Natural killer cell treated with Interleukin-12 subunit alpha and Interleukin-12 subunit beta and Interleukin-15 and Interleukin-18, amount 100 ng/mL, for 72 hours (primary cell): ENCODE measurements around the gene CCDC34. TPM values are rescaled to one million over a fixed set of nuclear protein-coding genes. Genes with fewer than 3 reads are reported as not detected.
A peak's percentile ranks its signal among the peaks of the same experiment; 100 is the strongest.

Experiments
- ATAC-seq, 2 donors: fragments of 150-1000 bp; cut with Tn5 transposase in 1 of 2; sonication (Bioruptor Pico), chemical (Tn5 transposase) in 1 of 2; 2 replicates each; pipeline ENCODE4 v1.10.0; 2021
- DNase-seq: peaks from one replicate; pipeline ENCODE4 v3.0.0; 2022; ENCODE audit warnings: low spot score
- H3K27ac Mint-ChIP-seq, 2 donors: 1 replicate in 1 of 2; 2 replicates in 1 of 2; pipeline ENCODE4 v1.8.0; 2022; ENCODE audit warnings: mixed read lengths in 2 of 2, mild to moderate bottlenecking in 1 of 2, moderate library complexity in 1 of 2
- H3K27me3 Mint-ChIP-seq, 2 donors: 1 replicate in 1 of 2; 2 replicates in 1 of 2; pipeline ENCODE4 v1.8.0; 2022; ENCODE audit warnings: mixed read lengths in 2 of 2
- H3K36me3 Mint-ChIP-seq: one replicate; pipeline ENCODE4 v1.8.0; 2022; ENCODE audit warnings: mixed read lengths
- H3K4me1 Mint-ChIP-seq, 2 donors: 1 replicate in 1 of 2; 2 replicates in 1 of 2; pipeline ENCODE4 v1.8.0; 2022; ENCODE audit warnings: low read depth in 2 of 2, mixed read lengths in 2 of 2, mild to moderate bottlenecking in 1 of 2
- H3K4me3 Mint-ChIP-seq: one replicate; pipeline ENCODE4 v1.8.0; 2022; ENCODE audit warnings: mixed read lengths
- H3K9me3 Mint-ChIP-seq: 2 replicates; pipeline ENCODE4 v1.8.0; 2022; ENCODE audit warnings: mixed read lengths
- total RNA-seq, 2 donors: library from RNA; stranded (reverse); gene quantifications; one replicate each; pipeline ENCODE4 v1.2.3, GENCODE V29; 2022

Gene CCDC34
- total RNA-seq, 2 donors from 2014 or later: 8.0 to 9.9 TPM

DNA sequence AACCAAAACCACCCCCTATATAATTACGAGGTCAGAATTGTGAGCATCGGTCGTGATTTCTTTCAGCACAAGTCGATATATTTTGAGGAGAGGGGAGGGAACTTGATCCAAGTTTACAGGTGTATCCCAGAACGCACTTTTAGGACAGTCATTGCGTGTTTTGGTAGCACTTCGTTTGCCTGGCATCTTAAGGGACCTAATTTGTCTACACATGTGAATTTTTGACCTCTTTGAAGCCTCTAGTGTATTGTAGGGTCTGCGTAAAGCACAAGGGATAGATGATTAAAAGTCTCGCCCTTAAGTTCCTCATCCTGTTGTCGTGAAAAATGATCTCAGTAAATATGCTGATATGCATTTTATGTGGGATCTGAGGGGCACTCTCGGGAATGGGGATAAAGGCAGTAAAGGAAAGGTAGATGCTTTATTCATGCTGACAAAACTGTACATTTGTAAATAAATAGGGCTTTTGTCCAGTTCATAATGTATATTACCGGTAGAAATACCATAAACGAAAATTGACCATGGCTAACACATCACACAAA, 632 bp upstream of the CCDC34 start:
- DNase-seq: no peak
- no peaks in the 10 kb centered on the region for H3K36me3 Mint-ChIP-seq
- H3K4me3 Mint-ChIP-seq: peak overlapping the region; percentile 94
- ATAC-seq: no peak
- H3K27me3 Mint-ChIP-seq: no peaks in the 10 kb centered on the region
- peak overlapping the region; percentile 62 to 92 for H3K27ac Mint-ChIP-seq
- H3K4me1 Mint-ChIP-seq: peaks cover 13 to 25% of the 10 kb centered on the region in 2 donors
- H3K9me3 Mint-ChIP-seq: no peaks in the 10 kb centered on the region

GRCh38 chr11:27361649-27362431, 1.2 kb downstream of the CCDC34 start:
- DNase-seq (no peak), ATAC-seq (no peak)
- peak overlapping the region in 1 of 2 donors; percentile 62 for H3K27ac Mint-ChIP-seq
- H3K4me1 Mint-ChIP-seq: peaks cover 13 to 25% of the 10 kb centered on the region in 2 donors
- H3K9me3 Mint-ChIP-seq: no peaks in the 10 kb centered on the region
- H3K4me3 Mint-ChIP-seq: peak overlapping the region; percentile 94
- H3K36me3 Mint-ChIP-seq: no peaks in the 10 kb centered on the region
- no peaks in the 10 kb centered on the region for H3K27me3 Mint-ChIP-seq

GRCh38 chr11:27358296-27358695, 4.7 kb downstream of the CCDC34 start:
- Mint-ChIP-seq H3K4me3 (no peak overlapping the region), H3K27ac (no peak overlapping the region), H3K27me3 (no peaks in the 10 kb centered on the region)

DNA sequence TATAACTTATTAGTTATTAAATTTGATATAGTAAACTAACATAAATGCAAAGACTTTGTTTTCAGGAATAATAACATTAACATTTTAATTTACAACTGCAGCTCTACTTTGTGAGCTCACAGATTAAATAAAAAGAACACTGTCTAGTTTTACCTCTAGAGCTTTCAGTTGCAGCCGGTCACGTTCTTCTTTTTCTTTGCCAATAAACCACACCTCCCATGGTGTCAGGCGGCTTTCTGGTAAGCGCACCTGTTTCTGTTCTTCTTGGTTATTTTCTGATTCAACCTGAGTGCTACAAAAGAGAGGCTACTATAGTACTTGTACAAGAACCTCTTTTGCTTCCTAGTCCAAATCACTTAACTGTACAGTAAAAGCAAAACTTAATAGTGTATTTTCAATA, 5.8 kb downstream of the CCDC34 start:
- Mint-ChIP-seq H3K9me3 (no peaks in the 10 kb centered on the region), H3K36me3 (no peaks in the 10 kb centered on the region), H3K27me3 (no peaks in the 10 kb centered on the region), H3K4me1 (peaks cover 5 to 11% of the 10 kb centered on the region in 2 donors), H3K4me3 (no peak overlapping the region), H3K27ac (no peak overlapping the region)
- no peak for ATAC-seq
- no peak for DNase-seq

More at GRCh38 chr11:27358296-27358695, 4.7 kb downstream of the CCDC34 start:
- H3K4me1 Mint-ChIP-seq: peaks cover 7 to 19% of the 10 kb centered on the region in 2 donors
- H3K9me3 Mint-ChIP-seq: no peaks in the 10 kb centered on the region
- ATAC-seq (no peak), DNase-seq (no peak)
- H3K36me3 Mint-ChIP-seq: no peaks in the 10 kb centered on the region

DNA sequence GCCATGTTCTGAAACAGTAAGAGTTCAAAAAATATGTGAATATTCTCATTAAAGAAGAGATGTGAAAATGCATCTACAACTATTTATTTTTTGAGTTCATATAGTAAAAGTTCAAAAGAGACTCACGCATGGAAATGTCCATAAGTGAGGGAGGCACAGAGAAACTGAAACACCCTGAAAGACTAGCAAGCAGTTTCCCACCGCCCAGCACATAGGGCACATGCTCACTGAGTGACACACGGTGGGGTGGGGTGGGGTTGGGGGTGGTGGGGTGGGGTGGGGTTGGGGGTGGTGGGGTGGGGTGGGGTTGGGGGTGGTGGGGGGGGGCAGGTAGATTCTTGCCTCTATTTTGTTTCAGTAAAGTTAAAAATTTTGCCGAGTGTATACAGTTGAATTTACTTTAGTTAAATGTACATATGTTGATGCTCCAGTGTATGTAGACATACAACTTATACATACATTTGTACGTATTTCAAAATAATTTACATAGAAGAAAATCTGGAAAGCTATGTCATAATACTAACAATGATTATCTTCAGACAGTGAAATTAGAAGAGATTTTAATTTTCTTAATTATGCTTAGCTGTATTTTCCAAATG, 6.3 kb downstream of the CCDC34 start:
- Mint-ChIP-seq H3K4me3 (no peak overlapping the region), H3K9me3 (no peaks in the 10 kb centered on the region), H3K27ac (no peak overlapping the region), H3K36me3 (no peaks in the 10 kb centered on the region), H3K4me1 (peaks cover 3 to 6% of the 10 kb centered on the region in 2 donors), H3K27me3 (no peaks in the 10 kb centered on the region)
- ATAC-seq (no peak), DNase-seq (no peak)

- no peak for ATAC-seq
- Mint-ChIP-seq H3K36me3 (no peaks in the 10 kb centered on the region), H3K27ac (no peak overlapping the region), H3K4me3 (no peak overlapping the region), H3K4me1 (peaks cover 0 to 3% of the 10 kb centered on the region in 2 donors), H3K9me3 (no peaks in the 10 kb centered on the region), H3K27me3 (no peaks in the 10 kb centered on the region)
- DNase-seq: no peak
Observed at GRCh38 chr11:27355575-27356104, 7.4 kb downstream of the CCDC34 start.

- H3K27me3 Mint-ChIP-seq: no peaks in the 10 kb centered on the region
- no peaks in the 10 kb centered on the region for H3K9me3 Mint-ChIP-seq
- no peak for ATAC-seq
- DNase-seq: no peak
- no peak overlapping the region for H3K4me3 Mint-ChIP-seq
- no peak overlapping the region for H3K27ac Mint-ChIP-seq
- H3K36me3 Mint-ChIP-seq: no peaks in the 10 kb centered on the region
- peaks cover 0 to 3% of the 10 kb centered on the region in 2 donors for H3K4me1 Mint-ChIP-seq
Observed at GRCh38 chr11:27354359-27354965, 8.6 kb downstream of the CCDC34 start.

DNA sequence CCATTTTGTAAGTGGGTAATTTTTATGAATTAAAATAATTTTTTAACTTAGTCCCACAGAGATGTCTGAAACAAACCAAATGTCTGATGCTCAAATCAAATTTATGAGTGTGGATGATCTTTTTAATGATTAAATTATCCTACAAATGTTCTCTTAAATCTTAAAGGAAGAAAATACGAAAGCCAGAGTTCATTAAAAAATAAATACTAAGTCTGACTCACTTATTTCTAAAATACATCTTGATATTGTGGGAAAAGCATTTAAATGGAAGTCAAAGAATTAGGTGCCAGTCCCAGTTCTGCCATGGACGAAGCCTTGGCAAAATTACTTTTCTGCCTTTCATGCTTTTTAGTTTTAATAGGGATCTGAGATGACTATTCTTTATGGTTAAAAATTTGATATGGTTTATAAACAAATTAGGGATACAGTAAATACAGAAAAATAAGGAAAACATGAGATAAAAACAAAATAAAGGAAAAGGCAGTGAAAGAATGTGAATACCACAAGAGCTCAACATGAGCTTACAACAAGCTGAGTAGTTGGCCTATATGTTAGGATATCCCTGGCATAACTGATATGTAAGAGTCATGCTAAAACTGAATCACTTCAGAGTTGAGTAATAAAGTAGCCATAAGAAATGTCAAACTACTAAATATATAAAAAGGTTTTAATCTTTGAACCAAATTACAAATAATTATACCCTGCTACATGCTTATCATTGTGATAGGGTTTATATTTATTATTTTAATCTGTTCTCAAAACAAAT, 9.2 kb downstream of the CCDC34 start:
- no peak overlapping the region for H3K27ac Mint-ChIP-seq

GRCh38 chr11:27352781-27353180, 10.2 kb downstream of the CCDC34 start:
- Mint-ChIP-seq H3K4me3 (no peak overlapping the region), H3K9me3 (no peaks in the 10 kb centered on the region), H3K27ac (no peak overlapping the region), H3K4me1 (no peaks in the 10 kb centered on the region), H3K27me3 (no peaks in the 10 kb centered on the region), H3K36me3 (no peaks in the 10 kb centered on the region)
- DNase-seq: no peak
- ATAC-seq: no peak

More for the DNA sequence above, 9.2 kb downstream of the CCDC34 start:
- H3K27me3 Mint-ChIP-seq: no peaks in the 10 kb centered on the region
- H3K9me3 Mint-ChIP-seq: no peaks in the 10 kb centered on the region
- DNase-seq (no peak), ATAC-seq (no peak)
- no peaks in the 10 kb centered on the region for H3K4me1 Mint-ChIP-seq
- no peak overlapping the region for H3K4me3 Mint-ChIP-seq
- no peaks in the 10 kb centered on the region for H3K36me3 Mint-ChIP-seq

- no peak overlapping the region for H3K27ac Mint-ChIP-seq
- no peaks in the 10 kb centered on the region for H3K36me3 Mint-ChIP-seq
- H3K9me3 Mint-ChIP-seq: no peaks in the 10 kb centered on the region
- no peaks in the 10 kb centered on the region for H3K4me1 Mint-ChIP-seq
- no peaks in the 10 kb centered on the region for H3K27me3 Mint-ChIP-seq
- no peak overlapping the region for H3K4me3 Mint-ChIP-seq
- ATAC-seq (no peak), DNase-seq (no peak)
Observed at GRCh38 chr11:27350511-27350910, 12.5 kb downstream of the CCDC34 start.

- ATAC-seq (no peak), DNase-seq (no peak)
- Mint-ChIP-seq H3K4me1 (no peaks in the 10 kb centered on the region), H3K27ac (no peak overlapping the region), H3K27me3 (no peaks in the 10 kb centered on the region), H3K9me3 (no peaks in the 10 kb centered on the region), H3K4me3 (no peak overlapping the region), H3K36me3 (no peaks in the 10 kb centered on the region)
Observed at GRCh38 chr11:27349919-27350318, 13.1 kb downstream of the CCDC34 start.

DNA sequence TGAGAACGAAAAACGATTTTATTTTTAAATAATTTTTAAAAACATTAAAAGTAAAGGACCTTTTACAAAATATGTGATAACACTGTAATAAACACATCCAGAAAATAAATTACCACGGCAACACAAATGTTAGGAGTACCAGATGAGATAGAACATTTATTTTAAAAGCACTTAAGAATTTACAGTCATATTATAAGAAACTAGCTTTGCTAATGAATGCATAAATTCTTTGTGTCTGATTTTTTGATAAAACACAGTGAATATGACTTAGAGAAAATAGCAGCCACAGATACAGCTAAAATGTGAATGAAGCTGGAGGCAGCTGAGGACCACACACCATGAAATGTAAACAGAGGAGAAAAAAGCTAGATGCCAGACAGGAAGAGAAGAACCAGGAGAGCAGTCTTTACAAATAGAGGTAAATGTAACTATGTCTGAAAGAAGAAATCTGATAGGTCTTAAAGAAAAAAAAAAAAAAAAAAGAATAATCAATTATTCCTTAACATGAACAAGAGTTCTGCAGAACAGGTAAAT, 14.6 kb downstream of the CCDC34 start:
- Mint-ChIP-seq H3K4me1 (no peaks in the 10 kb centered on the region), H3K36me3 (no peaks in the 10 kb centered on the region), H3K9me3 (no peaks in the 10 kb centered on the region), H3K27ac (no peak overlapping the region), H3K4me3 (no peak overlapping the region), H3K27me3 (no peaks in the 10 kb centered on the region)
- ATAC-seq (no peak), DNase-seq (no peak)
